Mesenchymal stem cell (in vitro differentiated cells and primary cell): Measurements from ENCODE around the gene DNAH2.
"Not testable (repeated sequence)": the region's sequence is repeated elsewhere in the genome, so short reads cannot be mapped to it uniquely, and the experiment has no call there.

ENCODE experiments used
- DNase-seq: peaks from one replicate; pipeline ENCODE4 v3.0.0-alpha.2; 2013
- H2AFZ ChIP-seq: one replicate; pipeline ENCODE4 v1.6.1; 2013; ENCODE audit warnings: low read depth, mild to moderate bottlenecking, control low read depth, inconsistent platforms, low read length, moderate library complexity
- H2AK5ac ChIP-seq: 2 replicates; pipeline ENCODE4 v1.6.1; 2013; ENCODE audit warnings: low read length, moderate library complexity, mild to moderate bottlenecking, inconsistent platforms; ENCODE audit not compliant: severe bottlenecking
- H2BK120ac ChIP-seq: one replicate; pipeline ENCODE4 v1.6.1; 2013; ENCODE audit warnings: low read depth, mild to moderate bottlenecking, inconsistent platforms, low read length, moderate library complexity
- H2BK12ac ChIP-seq, 2 experiments: one replicate each; pipeline ENCODE4 v1.6.1; 2013; ENCODE audit warnings: inconsistent platforms in 2 of 2, low read length in 2 of 2, mild to moderate bottlenecking in 2 of 2, moderate library complexity in 2 of 2, control low read depth in 1 of 2
- H2BK15ac ChIP-seq: one replicate; pipeline ENCODE4 v1.6.1; 2013; ENCODE audit warnings: mild to moderate bottlenecking, low read depth, inconsistent platforms; ENCODE audit not compliant: poor library complexity, severe bottlenecking
- H2BK5ac ChIP-seq: 2 replicates; pipeline ENCODE4 v1.6.1; 2013; ENCODE audit warnings: low read depth, mild to moderate bottlenecking, low read length, control low read depth, inconsistent platforms; ENCODE audit not compliant: poor library complexity, severe bottlenecking
- H3K14ac ChIP-seq, 2 experiments: one replicate each; pipeline ENCODE4 v1.6.1; 2013; ENCODE audit warnings: inconsistent platforms in 2 of 2, low read length in 2 of 2, control low read depth in 1 of 2, mild to moderate bottlenecking in 1 of 2, moderate library complexity in 1 of 2
- H3K18ac ChIP-seq, 2 experiments: one replicate each; pipeline ENCODE4 v1.6.1; 2013; ENCODE audit warnings: inconsistent platforms in 2 of 2, low read length in 2 of 2, control low read depth in 1 of 2, low read depth in 1 of 2, mild to moderate bottlenecking in 1 of 2
- H3K23ac ChIP-seq, 2 experiments: one replicate each; pipeline ENCODE4 v1.6.1; 2013; ENCODE audit warnings: inconsistent platforms in 2 of 2, low read length in 2 of 2, mild to moderate bottlenecking in 2 of 2, moderate library complexity in 2 of 2, control low read depth in 1 of 2
- H3K27ac ChIP-seq: 2 replicates; pipeline ENCODE4 v1.5.1; 2013; ENCODE audit warnings: mild to moderate bottlenecking, moderate library complexity, low read length, control low read depth, inconsistent platforms; ENCODE audit not compliant: poor library complexity, severe bottlenecking
- H3K27me3 ChIP-seq, 2 experiments: 2 replicates each; pipeline versions ENCODE4 v1.6.1 to v1.7.0; 2013; ENCODE audit warnings: low read length in 2 of 2, mild to moderate bottlenecking in 2 of 2, moderate library complexity in 2 of 2, control low read depth in 1 of 2, inconsistent platforms in 1 of 2; ENCODE audit not compliant: control insufficient read depth in 1 of 2, insufficient read depth in 1 of 2
- H3K36me3 ChIP-seq, 2 experiments: 2 replicates each; pipeline versions ENCODE4 v1.6.1 to v1.7.0; 2013; ENCODE audit warnings: low read length in 2 of 2, control low read depth in 1 of 2, inconsistent platforms in 1 of 2, low read depth in 1 of 2, mild to moderate bottlenecking in 1 of 2; ENCODE audit not compliant: insufficient read depth in 2 of 2, control insufficient read depth in 1 of 2
- H3K4ac ChIP-seq, 2 experiments: one replicate each; pipeline ENCODE4 v1.6.1; 2013; ENCODE audit warnings: inconsistent platforms in 2 of 2, low read length in 2 of 2, mild to moderate bottlenecking in 2 of 2, moderate library complexity in 2 of 2, control low read depth in 1 of 2, low read depth in 1 of 2
- H3K4me1 ChIP-seq: 2 replicates; pipeline ENCODE4 v1.6.1; 2013; ENCODE audit warnings: low read depth, low read length, control low read depth; ENCODE audit not compliant: control insufficient read depth, insufficient read depth
- H3K4me2 ChIP-seq: 2 replicates; pipeline ENCODE4 v1.6.1; 2013; ENCODE audit warnings: low read length, mild to moderate bottlenecking, inconsistent platforms; ENCODE audit not compliant: poor library complexity, severe bottlenecking
- H3K4me3 ChIP-seq, 2 experiments: 2 replicates each; pipeline versions ENCODE4 v1.5.1 to v1.7.0; 2013; ENCODE audit warnings: low read length in 2 of 2, mild to moderate bottlenecking in 2 of 2, control low read depth in 1 of 2, low read depth in 1 of 2; ENCODE audit not compliant: insufficient read depth in 1 of 2
- H3K79me1 ChIP-seq: replicated peaks from 2 replicates; pipeline ENCODE4 v1.6.1; 2013; ENCODE audit warnings: mild to moderate bottlenecking, control low read depth, low read length, inconsistent platforms; ENCODE audit not compliant: poor library complexity, severe bottlenecking
- H3K9ac ChIP-seq: 2 replicates; pipeline ENCODE4 v1.7.0; 2013; ENCODE audit warnings: mild to moderate bottlenecking, low read length, moderate library complexity
- H3K9me3 ChIP-seq: 2 replicates; pipeline ENCODE4 v1.7.0; 2013; ENCODE audit warnings: mild to moderate bottlenecking, low read length; ENCODE audit not compliant: control insufficient read depth
- H4K8ac ChIP-seq: one replicate; pipeline ENCODE4 v1.6.1; 2013; ENCODE audit warnings: inconsistent platforms, mild to moderate bottlenecking, low read length, moderate library complexity
- H4K91ac ChIP-seq: one replicate; pipeline ENCODE4 v1.6.1; 2013; ENCODE audit warnings: mild to moderate bottlenecking, low read length, inconsistent platforms
- WGBS: methylation state at CpG from one replicate; pipeline ENCODE4 v1.1.7; 2013; ENCODE audit warnings: mixed read lengths; 5-methylcytosine and 5-hydroxymethylcytosine counted together

DNAH2 gene

GRCh38 chr17:7858522-7858810 is 140.9 kb downstream of the DNAH2 start:
- WGBS, result 33% methylated on average over 20 of the region's 20 CpGs
- peak overlapping the region; percentile 20 for H4K91ac ChIP-seq
- H3K23ac ChIP-seq, result no peak overlapping the region
- no peaks in the 10 kb centered on the region for H3K9me3 ChIP-seq
- no peak overlapping the region for H2BK12ac ChIP-seq
- no peak overlapping the region for H2BK5ac ChIP-seq
- peak overlapping the region; percentile 96 for H3K9ac ChIP-seq
- DNase-seq, result peak; percentile 79
- peak overlapping the region in 1 of 2 experiments; percentile 81 for H3K14ac ChIP-seq
- H2AK5ac ChIP-seq, result no peak overlapping the region
- peak overlapping the region; percentile 71 for H4K8ac ChIP-seq
- H2BK120ac ChIP-seq, result peak overlapping the region; percentile 21
- peaks cover 13 to 39% of the 10 kb centered on the region in 2 experiments for H3K36me3 ChIP-seq
- H3K27me3 ChIP-seq, result no peaks in the 10 kb centered on the region
- peak overlapping the region; percentile 75 to 94 for H3K4me3 ChIP-seq
- H2BK15ac ChIP-seq, result no peak overlapping the region
- peaks cover 34% of the 10 kb centered on the region for H3K79me1 ChIP-seq
- H3K18ac ChIP-seq, result peak overlapping the region in 1 of 2 experiments; percentile 40
- peak overlapping the region; percentile 91 for H3K4me2 ChIP-seq
- H3K4me1 ChIP-seq, result peaks cover 28% of the 10 kb centered on the region
- H2AFZ ChIP-seq, result peak overlapping the region; percentile 56
- no peak overlapping the region for H3K4ac ChIP-seq
- peak overlapping the region; percentile 100 for H3K27ac ChIP-seq

GRCh38 chr17:7859028-7859427 is 141.5 kb downstream of the DNAH2 start:
- Histone ChIP-seq H3K4me1 (peaks cover 27% of the 10 kb centered on the region), H3K4me2 (peak overlapping the region; percentile 91), H3K4me3 (peak overlapping the region in 1 of 2 experiments; percentile 94), H2BK120ac (no peak overlapping the region), H2BK5ac (no peak overlapping the region), H2BK12ac (no peak overlapping the region), H2AFZ (no peak overlapping the region), H3K18ac (no peak overlapping the region), H3K14ac (no peak overlapping the region), H3K27ac (no peak overlapping the region), H3K79me1 (peaks cover 37% of the 10 kb centered on the region), H4K91ac (no peak overlapping the region), H3K9ac (peak overlapping the region; percentile 96), H3K4ac (no peak overlapping the region), H3K9me3 (no peaks in the 10 kb centered on the region), H3K23ac (no peak overlapping the region), H3K27me3 (no peaks in the 10 kb centered on the region), H4K8ac (no peak overlapping the region), H2BK15ac (no peak overlapping the region), H3K36me3 (peaks cover 11 to 44% of the 10 kb centered on the region in 2 experiments), H2AK5ac (no peak overlapping the region)
- no peak for DNase-seq
- 96% methylated on average over 8 of the region's 8 CpGs for WGBS

- Histone ChIP-seq H2BK15ac (no peak overlapping the region), H3K9me3 (no peaks in the 10 kb centered on the region), H3K23ac (no peak overlapping the region), H2BK120ac (no peak overlapping the region), H3K79me1 (peaks cover 46% of the 10 kb centered on the region), H3K4me2 (no peak overlapping the region), H3K27ac (no peak overlapping the region), H2BK5ac (no peak overlapping the region), H3K36me3 (peaks cover 5 to 44% of the 10 kb centered on the region in 2 experiments), H4K91ac (no peak overlapping the region), H3K4ac (no peak overlapping the region), H2BK12ac (no peak overlapping the region), H4K8ac (no peak overlapping the region), H2AK5ac (no peak overlapping the region), H3K4me1 (peaks cover 5% of the 10 kb centered on the region), H3K27me3 (no peaks in the 10 kb centered on the region), H3K18ac (no peak overlapping the region), H3K9ac (peak overlapping the region; percentile 26), H3K14ac (no peak overlapping the region), H2AFZ (no peak overlapping the region), H3K4me3 (no peak overlapping the region)
- WGBS, result 45% methylated on average over 2 of the region's 3 CpGs
- DNase-seq, result peak; percentile 67
Measured at GRCh38 chr17:7862692-7863437, 145.3 kb downstream of the DNAH2 start.

GRCh38 chr17:7864384-7864783 is 146.8 kb downstream of the DNAH2 start:
- WGBS, result 89% methylated on average over 5 of the region's 5 CpGs
- H3K4ac ChIP-seq, result not testable (repeated sequence)

More at GRCh38 chr17:7864384-7864783, 146.8 kb downstream of the DNAH2 start:
- not testable (repeated sequence) for H2AFZ ChIP-seq, DNase-seq, H3K23ac ChIP-seq, H3K9ac ChIP-seq, H3K18ac ChIP-seq, H2AK5ac ChIP-seq, H2BK120ac ChIP-seq, H3K4me1 ChIP-seq, H2BK12ac ChIP-seq, H3K27me3 ChIP-seq, H3K27ac ChIP-seq, H4K91ac ChIP-seq, H4K8ac ChIP-seq, H2BK5ac ChIP-seq, H2BK15ac ChIP-seq, H3K4me3 ChIP-seq, H3K14ac ChIP-seq, H3K4me2 ChIP-seq, H3K9me3 ChIP-seq
- peaks cover 41% of the 10 kb centered on the region for H3K79me1 ChIP-seq
- peaks cover 5 to 42% of the 10 kb centered on the region in 2 experiments for H3K36me3 ChIP-seq
